Measurements from ENCODE around the gene NR2C2. TPM values are rescaled to one million over a fixed set of nuclear protein-coding genes. Genes with fewer than 3 reads are reported as not detected.
A peak's percentile ranks its signal among the peaks of the same experiment; 100 is the strongest.

The NR2C2 gene
- total and polyA plus RNA-seq, 9 of the 15 experiments (the other 6 are each of a cell fraction or from before 2014, with no cell fraction given) = 6.1 to 33.0 (median 14.6) TPM

DNA sequence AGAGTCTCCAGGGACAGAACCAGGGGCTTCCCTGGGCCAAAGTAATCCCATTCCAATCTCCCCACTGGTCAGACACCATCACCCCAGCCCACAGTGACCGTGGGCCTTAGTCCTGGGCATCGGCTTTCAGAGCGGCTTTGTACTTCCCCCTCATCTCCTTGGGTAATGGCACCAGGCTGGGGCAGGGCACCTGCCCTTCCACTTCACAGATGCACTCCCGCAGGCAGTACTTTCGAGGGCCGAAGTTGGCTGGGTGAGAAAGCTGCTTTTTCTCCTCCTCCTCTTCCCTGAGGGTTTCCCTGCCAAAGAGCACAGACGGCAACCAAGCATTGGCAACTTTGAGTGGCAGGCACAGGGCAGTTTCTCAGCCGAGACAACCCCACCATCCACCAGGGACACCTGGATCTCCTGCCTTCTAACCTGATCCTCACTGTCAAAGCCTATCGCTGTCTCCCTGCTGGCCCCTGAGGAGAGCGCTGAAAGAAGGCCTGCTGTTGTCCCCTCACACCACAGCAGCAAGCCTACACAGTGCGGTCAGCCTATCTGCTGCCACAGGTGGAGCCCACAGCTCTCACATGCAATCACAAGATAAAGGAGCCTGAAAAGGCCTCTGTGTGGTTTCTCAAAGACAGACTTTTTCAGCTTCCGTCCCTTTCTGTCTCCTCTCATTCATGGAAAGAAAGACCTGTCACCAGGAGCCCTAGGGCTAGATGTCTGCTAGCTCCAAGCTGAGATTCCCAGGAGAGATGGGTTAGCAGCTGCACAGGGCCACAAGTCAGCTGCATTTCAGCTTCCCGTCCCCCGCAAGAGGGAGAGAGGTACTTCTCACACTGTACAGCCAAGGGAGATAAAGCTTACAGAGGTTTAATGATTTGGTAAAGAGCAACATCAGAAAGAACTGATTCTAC lies 105.2 kb downstream of the NR2C2 start (continued):
- TF ChIP-seq, protein P1, sequence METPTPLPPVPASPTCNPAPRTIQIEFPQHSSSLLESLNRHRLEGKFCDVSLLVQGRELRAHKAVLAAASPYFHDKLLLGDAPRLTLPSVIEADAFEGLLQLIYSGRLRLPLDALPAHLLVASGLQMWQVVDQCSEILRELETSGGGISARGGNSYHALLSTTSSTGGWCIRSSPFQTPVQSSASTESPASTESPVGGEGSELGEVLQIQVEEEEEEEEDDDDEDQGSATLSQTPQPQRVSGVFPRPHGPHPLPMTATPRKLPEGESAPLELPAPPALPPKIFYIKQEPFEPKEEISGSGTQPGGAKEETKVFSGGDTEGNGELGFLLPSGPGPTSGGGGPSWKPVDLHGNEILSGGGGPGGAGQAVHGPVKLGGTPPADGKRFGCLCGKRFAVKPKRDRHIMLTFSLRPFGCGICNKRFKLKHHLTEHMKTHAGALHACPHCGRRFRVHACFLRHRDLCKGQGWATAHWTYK (CRISPR knock-in tag; IDR thresholded peaks at IDR 0.05) = peak; percentile 89
- TF ChIP-seq CREM (IDR thresholded peaks at IDR 0.05; ENCODE audit: low read depth) (peak; percentile 78), CSDE1 (IDR thresholded peaks at IDR 0.05) (no peak), RFX1 (IDR thresholded peaks at IDR 0.05) (no peak), TEAD1 (CRISPR knock-in tag; IDR thresholded peaks at IDR 0.05) (peak; percentile 61 to 74; a peak in 2 of 4 replicates), PPARD (CRISPR knock-in tag; IDR thresholded peaks at IDR 0.05) (no peak), SMAD4 (CRISPR knock-in tag; conservative IDR thresholded peaks at IDR 0.05) (peak; percentile 99), RBBP5 (IDR thresholded peaks at IDR 0.05; ENCODE audit: borderline replicate concordance, insufficient read depth, low read length, poor library complexity, severe bottlenecking) (peak; percentile 70), HNRNPLL (IDR thresholded peaks at IDR 0.05; ENCODE audit: low read depth, low read length, poor library complexity, severe bottlenecking) (no peak), ZNF263 (CRISPR knock-in tag; IDR thresholded peaks at IDR 0.05; ENCODE audit: borderline replicate concordance) (peak; percentile 49), MEF2A (IDR thresholded peaks at IDR 0.05; ENCODE audit: control insufficient read depth, low read depth, low read length) (peak; percentile 86), MLLT1 (IDR thresholded peaks at IDR 0.05) (peak; percentile 43 to 98; a peak in 3 of 4 replicates), ZNF707 (CRISPR knock-in tag; conservative IDR thresholded peaks at IDR 0.05) (no peak), ILK (tag; IDR thresholded peaks at IDR 0.05; ENCODE audit: borderline replicate concordance, low read depth) (no peak), NR4A1 (CRISPR knock-in tag; IDR thresholded peaks at IDR 0.05) (no peak), NR4A1 (tag; IDR thresholded peaks at IDR 0.05) (no peak), SIN3A (IDR thresholded peaks at IDR 0.05; ENCODE audit: borderline replicate concordance in 2 of 2, control insufficient read depth in 1 of 2, low read depth in 2 of 2, low read length in 2 of 2) (peak; percentile 40 to 58; a peak in 2 of 4 replicates), ZNF165 (CRISPR knock-in tag; IDR thresholded peaks at IDR 0.05; ENCODE audit: borderline replicate concordance) (no peak), PML (IDR thresholded peaks at IDR 0.05; ENCODE audit: low read length) (peak; percentile 99), NR3C1 (CRISPR knock-in tag; IDR thresholded peaks at IDR 0.05) (no peak), ZC3H4 (CRISPR knock-in tag; IDR thresholded peaks at IDR 0.05; ENCODE audit: borderline replicate concordance) (no peak), ETS2 (tag; IDR thresholded peaks at IDR 0.05; ENCODE audit: borderline replicate concordance, poor library complexity, severe bottlenecking) (no peak), HDAC6 (IDR thresholded peaks at IDR 0.05; ENCODE audit: low read depth, low read length) (no peak)
- TF ChIP-seq, protein P2, sequence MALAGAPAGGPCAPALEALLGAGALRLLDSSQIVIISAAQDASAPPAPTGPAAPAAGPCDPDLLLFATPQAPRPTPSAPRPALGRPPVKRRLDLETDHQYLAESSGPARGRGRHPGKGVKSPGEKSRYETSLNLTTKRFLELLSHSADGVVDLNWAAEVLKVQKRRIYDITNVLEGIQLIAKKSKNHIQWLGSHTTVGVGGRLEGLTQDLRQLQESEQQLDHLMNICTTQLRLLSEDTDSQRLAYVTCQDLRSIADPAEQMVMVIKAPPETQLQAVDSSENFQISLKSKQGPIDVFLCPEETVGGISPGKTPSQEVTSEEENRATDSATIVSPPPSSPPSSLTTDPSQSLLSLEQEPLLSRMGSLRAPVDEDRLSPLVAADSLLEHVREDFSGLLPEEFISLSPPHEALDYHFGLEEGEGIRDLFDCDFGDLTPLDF (CRISPR knock-in tag; IDR thresholded peaks at IDR 0.05) = no peak; the same call in 1 of the 2 replicates
